Panc1 (cell line): Measurements from ENCODE around the gene RALGAPA1.

Experiments
- CTCF ChIP-seq: fragments of 450-650 bp; IDR thresholded peaks from 2 replicates; pipeline ENCODE4 v1.5.1; 2017; ENCODE audit warnings: mild to moderate bottlenecking
- POLR2AphosphoS5 ChIP-seq: IDR thresholded peaks from 2 replicates; pipeline ENCODE4 v1.6.1; 2012; ENCODE audit warnings: mild to moderate bottlenecking, low read depth, low read length, moderate library complexity
- REST ChIP-seq, 2 experiments: IDR thresholded peaks; 2 replicates each; pipeline ENCODE4 v1.6.1; 2011 to 2012; ENCODE audit warnings: low read depth in 2 of 2, control low read depth in 1 of 2, low read length in 1 of 2, mild to moderate bottlenecking in 1 of 2, moderate library complexity in 1 of 2; ENCODE audit not compliant: insufficient read depth in 1 of 2
- SIN3A ChIP-seq: IDR thresholded peaks from 2 replicates; pipeline ENCODE4 v1.6.1; 2012; ENCODE audit warnings: low read depth, mild to moderate bottlenecking, low read length, moderate library complexity, borderline replicate concordance; ENCODE audit not compliant: insufficient read depth
- TCF7L2 ChIP-seq: IDR thresholded peaks from 2 replicates; pipeline ENCODE4 v1.6.1; 2011; ENCODE audit warnings: mild to moderate bottlenecking, low read depth, low read length, inconsistent platforms

GRCh38 chr14:35742442-35742841 is 66.7 kb downstream of the RALGAPA1 start:
- TF ChIP-seq CTCF (no peak), SIN3A (no peak), REST (IDR thresholded peaks at IDR 0.05; ENCODE audit: insufficient read depth in 1 of 2, low read depth in 2 of 2, low read length in 1 of 2) (no peak), POLR2AphosphoS5 (no peak), TCF7L2 (no peak)
